A549 (cell line): ENCODE measurements around the gene VARS2. TPM values are rescaled to one million over a fixed set of nuclear protein-coding genes. Genes with fewer than 3 reads are reported as not detected.

ENCODE experiments used
- ATAC-seq, 2 experiments: fragments of 200-7000 bp in 1 of 2; fragments of >200 bp in 1 of 2; cut with Nextera tagmentation in 1 of 2; cut with Tn5 transposase in 1 of 2; 3 replicates each; pipeline versions ENCODE4 v1.8.0 to v1.9.1; 2018 to 2020; ENCODE audit warnings: mild to moderate bottlenecking in 1 of 2, moderate library complexity in 1 of 2
- CTCF ChIA-PET: fragments of 300-600 bp; sonication (Branson Sonifier 250); formaldehyde crosslinking; extraction: SDS; loops from one replicate; lab custom pipeline; 2021; ENCODE audit warnings: antibody characterized with exemption, inconsistent platforms; lab: Yijun Ruan, JAX
- POLR2A ChIA-PET: fragments of 350-600 bp; formaldehyde crosslinking; extraction: SDS; loops from one replicate; lab custom pipeline; 2021; ENCODE audit warnings: antibody characterized with exemption, inconsistent platforms; lab: Yijun Ruan, JAX
- DNase-seq, 2 experiments: peaks; one replicate each; pipeline versions ENCODE4 v3.0.0 to v3.0.0-alpha.2; 2011 to 2016; ENCODE audit warnings: low read depth in 1 of 2, low spot score in 1 of 2
- FAIRE-seq: peaks from 2 replicates; lab custom pipeline; 2011; peaks lifted over from hg19 to GRCh38; lab: Jason Lieb, UNC
- H3K27ac ChIP-seq, 2 experiments: fragments of >200 bp; sonication (Bioruptor Twin); formaldehyde crosslinking; 3 replicates each; pipeline ENCODE4 v1.5.1; 2016 to 2017
- H3K4me1 ChIP-seq: fragments of >200 bp; sonication (Bioruptor Twin); formaldehyde crosslinking; 3 replicates; pipeline ENCODE4 v1.6.1; 2016
- H3K4me2 ChIP-seq: fragments of >200 bp; sonication (Bioruptor Twin); formaldehyde crosslinking; 3 replicates; pipeline ENCODE4 v1.6.1; 2016
- H3K4me3 ChIP-seq: fragments of >200 bp; sonication (Bioruptor Twin); formaldehyde crosslinking; 3 replicates; pipeline ENCODE4 v1.5.1; 2016
- H3K9me3 ChIP-seq: fragments of >200 bp; sonication (Bioruptor Twin); formaldehyde crosslinking; 3 replicates; pipeline ENCODE4 v1.6.1; 2016
- BCL3 ChIP-seq: fragments of >200 bp; sonication (Bioruptor Twin); formaldehyde crosslinking; IDR thresholded peaks from 3 replicates; pipeline ENCODE4 v1.6.1; 2016
- CBX8 ChIP-seq: fragments of 200-600 bp; sonication (generic); IDR thresholded peaks from 2 replicates; pipeline ENCODE4 v1.6.1; 2016
- E2F6 ChIP-seq: IDR thresholded peaks from 2 replicates; pipeline ENCODE4 v1.6.1; 2012; ENCODE audit warnings: low read depth, borderline replicate concordance
- HOXB5 ChIP-seq: fragments of 250-450 bp; sonication (Bioruptor Pico); IDR thresholded peaks from 2 replicates; pipeline ENCODE4 v1.5.0; 2020; ENCODE audit warnings: mild to moderate bottlenecking, moderate library complexity
- JUN ChIP-seq, 2 experiments: fragments of >200 bp; sonication (Bioruptor Twin); formaldehyde crosslinking; IDR thresholded peaks; 2 replicates in 1 of 2; 3 replicates in 1 of 2; pipeline ENCODE4 v1.6.1; 2016 to 2017
- KDM5A ChIP-seq: fragments of 200-600 bp; sonication (generic); IDR thresholded peaks from 2 replicates; pipeline ENCODE4 v1.6.1; 2016; ENCODE audit warnings: antibody characterized with exemption, mild to moderate bottlenecking
- MAX ChIP-seq: IDR thresholded peaks from 2 replicates; pipeline ENCODE4 v1.6.1; 2012
- MAZ ChIP-seq: fragments of 150-350 bp; IDR thresholded peaks from 2 replicates; pipeline ENCODE4 v1.6.1; 2014; ENCODE audit warnings: antibody characterized with exemption, low read depth, low read length, borderline replicate concordance
- NR3C1 ChIP-seq: fragments of >200 bp; sonication (Bioruptor Twin); formaldehyde crosslinking; IDR thresholded peaks from 3 replicates; pipeline ENCODE4 v1.6.1; 2017
- PBX3 ChIP-seq: IDR thresholded peaks from 2 replicates; pipeline ENCODE4 v1.6.1; 2012
- POLR2A ChIP-seq: IDR thresholded peaks from 2 replicates; pipeline ENCODE4 v1.6.1; 2012; ENCODE audit warnings: mild to moderate bottlenecking, low read length
- RARB ChIP-seq: fragments of 250-450 bp; sonication (Bioruptor Pico); IDR thresholded peaks from 2 replicates; pipeline ENCODE4 v1.8.0; 2021; ENCODE audit warnings: mild to moderate bottlenecking, moderate library complexity
- RNF2 ChIP-seq: fragments of 200-600 bp; sonication (generic); IDR thresholded peaks from 2 replicates; pipeline ENCODE4 v1.6.1; 2016; ENCODE audit warnings: low read depth, mild to moderate bottlenecking, antibody characterized with exemption, moderate library complexity, borderline replicate concordance
- USF2 ChIP-seq: fragments of 450-650 bp; IDR thresholded peaks from 2 replicates; pipeline ENCODE4 v1.6.1; 2014; ENCODE audit warnings: antibody characterized with exemption
- ZC3H11A ChIP-seq: fragments of 450-650 bp; IDR thresholded peaks from 2 replicates; pipeline ENCODE4 v1.6.1; 2014; ENCODE audit warnings: antibody characterized with exemption, mild to moderate bottlenecking
- WGBS: methylation state at CpG from one replicate; pipeline ENCODE4 v1.1.6; 2017; ENCODE audit errors: missing lambda C conversion rate; 5-methylcytosine and 5-hydroxymethylcytosine counted together
- polyA plus RNA-seq, 4 experiments: library from polyadenylated mRNA; depleted of rRNA in 3 of 4; stranded (reverse); fragments of >200 nt; fragmentation: RNase III in 1 of 4; extraction: RNeasy Plus Mini Kit Qiagen cat#74134 plus additional on column Dnase treatment in 1 of 4; gene quantifications; 2 replicates in 3 of 4; 3 replicates in 1 of 4; pipeline ENCODE4 v1.2.3, GENCODE V29; 2011 to 2017

Gene VARS2
- polyA plus RNA-seq, 2 of the 4 experiments (the other 2 are of a cell fraction): 15.0 to 15.5 TPM

GRCh38 chr6:30882759-30883684 is 31.0 kb upstream of the VARS2 start:
- peak overlapping the region; percentile 99 for H3K27ac ChIP-seq
- 68% methylated on average over 10 of the region's 15 CpGs for WGBS
- ChIA-PET CTCF (interaction anchor here (0.6 to 3.7 kb wide), 11 partner anchors 13 to 204 kb away, joined by 3 to 25 read pairs (median 5); partner anchors contain the start of gene VARS2), POLR2A (interaction anchor here (0.6 to 0.8 kb wide), 2 partner anchors 30 to 156 kb away, joined by 4 to 6 read pairs; no protein-coding TSS in a partner anchor)
- peak overlapping the region; percentile 98 for H3K4me3 ChIP-seq
- ATAC-seq (no peak), FAIRE-seq (no peak), DNase-seq (peak; percentile 19 to 21)
- no peaks in the 10 kb centered on the region for H3K9me3 ChIP-seq
- peaks cover 35% of the 10 kb centered on the region for H3K4me1 ChIP-seq
- TF ChIP-seq HOXB5 (CRISPR knock-in tag) (no peak), E2F6 (no peak), NR3C1 (no peak), KDM5A (no peak), PBX3 (no peak)
- peak overlapping the region; percentile 74 for H3K4me2 ChIP-seq

- 30% methylated on average over 9 of the region's 62 CpGs for WGBS
- no peak for TF ChIP-seq HOXB5 (CRISPR knock-in tag)
- no peak for TF ChIP-seq RNF2
- no peak for TF ChIP-seq ZC3H11A
- TF ChIP-seq JUN (IDR thresholded peaks at IDR 0.05): peak in 1 of 2 experiments; percentile 36; a peak in 1 of 5 replicates
- no peak for TF ChIP-seq E2F6
- 0 out of 2 replicates have a peak, but pooled peaks have one; percentile 14 for TF ChIP-seq POLR2A
- TF ChIP-seq USF2: no peak
- Histone ChIP-seq H3K27ac (peak within 1 kb of the TSS; percentile 99), H3K4me2 (peak within 1 kb of the TSS; percentile 74), H3K4me3 (peak within 1 kb of the TSS; percentile 98), H3K4me1 (peaks cover 40% of the 10 kb centered on the region), H3K9me3 (no peaks in the 10 kb centered on the region)
- peak; percentile 37 to 40 for ATAC-seq
- FAIRE-seq: no peak
- peak; percentile 49 to 58 for DNase-seq
- CTCF ChIA-PET: interaction anchor here (0.8 to 3.7 kb wide), 10 partner anchors 27 to 205 kb away, joined by 3 to 25 read pairs (median 4); partner anchors contain the start of gene IER3
- POLR2A ChIA-PET: interaction anchor here (0.7 to 2.0 kb wide), 6 partner anchors 24 to 205 kb away, joined by 3 to 10 read pairs (median 4); partner anchors contain the start of genes GTF2H4 and IER3
These were observed 30.1 kb upstream of the VARS2 start, which contains the start of gene DDR1 for GRCh38 chr6:30883685-30884520. DDR1 (plus strand) TSS chr6:30884519; CDS start chr6:30888730, 4,211 bp downstream.

- TF ChIP-seq BCL3 (no peak), KDM5A (no peak), MAX (peak; percentile 16; the same call in 1 of the 2 replicates), ZC3H11A (no peak), PBX3 (no peak), CBX8 (no peak), MAZ (no peak), RARB (no peak)
- ChIA-PET CTCF (interaction anchor here (0.5 to 3.7 kb wide), 12 partner anchors 26 to 494 kb away, joined by 3 to 25 read pairs (median 3); partner anchors contain the start of gene IER3), POLR2A (interaction anchor here (0.5 to 2.0 kb wide), 7 partner anchors 23 to 206 kb away, joined by 3 to 10 read pairs (median 3); partner anchors contain the start of genes GTF2H4 and IER3)
- 10% methylated on average over 7 of the region's 59 CpGs for WGBS
- peak overlapping the region; percentile 99 for H3K27ac ChIP-seq
- H3K9me3 ChIP-seq: no peaks in the 10 kb centered on the region
- ATAC-seq: peak; percentile 28 to 44; a peak in 5 of 6 replicates
- peaks cover 40% of the 10 kb centered on the region for H3K4me1 ChIP-seq
- no peak for FAIRE-seq
- DNase-seq: peak in 1 of 2 experiments; percentile 47
- H3K4me2 ChIP-seq: peak overlapping the region; percentile 74
- peak overlapping the region; percentile 98 for H3K4me3 ChIP-seq
These were observed 29.2 kb upstream of the VARS2 start for GRCh38 chr6:30884521-30885480.
